GM23338 (cell line): ENCODE data around the gene LRP4. TPM values are rescaled to one million over a fixed set of nuclear protein-coding genes. Genes with fewer than 3 reads are reported as not detected.

Experiments
- ATAC-seq: fragments of 200-7000 bp; cut with Tn5 transposase; 3 replicates; pipeline ENCODE4 v1.9.1; 2020
- DNase-seq: peaks from one replicate; pipeline ENCODE4 v3.0.0-alpha.2; 2015; ENCODE audit warnings: low spot score
- H2AFZ ChIP-seq: fragments of 200-600 bp; sonication (generic); 2 replicates; pipeline ENCODE4 v1.8.0; 2016; ENCODE audit warnings: antibody characterized with exemption, mild to moderate bottlenecking, moderate library complexity
- H3F3A ChIP-seq: fragments of 200-600 bp; sonication (generic); replicated peaks from 2 replicates; pipeline ENCODE4 v1.8.0; 2017; ENCODE audit warnings: antibody characterized with exemption, mixed run types, low read depth
- H3K27ac ChIP-seq: fragments of 200-600 bp; sonication (generic); 2 replicates; pipeline ENCODE4 v1.6.1; 2016; ENCODE audit warnings: low read depth
- H3K27me3 ChIP-seq: fragments of 200-600 bp; sonication (generic); 2 replicates; pipeline ENCODE4 v1.8.0; 2016; ENCODE audit warnings: mild to moderate bottlenecking, mixed run types, moderate library complexity; ENCODE audit not compliant: insufficient read depth
- H3K36me3 ChIP-seq: fragments of 200-600 bp; sonication (generic); 2 replicates; pipeline ENCODE4 v1.8.0; 2016; ENCODE audit warnings: mild to moderate bottlenecking; ENCODE audit not compliant: insufficient read depth
- H3K4me1 ChIP-seq: fragments of 200-600 bp; sonication (generic); 2 replicates; pipeline ENCODE4 v1.8.0; 2016; ENCODE audit warnings: mild to moderate bottlenecking, moderate library complexity; ENCODE audit not compliant: insufficient read depth
- H3K4me2 ChIP-seq: fragments of 200-600 bp; sonication (generic); 2 replicates; pipeline ENCODE4 v1.7.1; 2017; ENCODE audit warnings: mixed run types
- H3K4me3 ChIP-seq: fragments of 200-600 bp; sonication (generic); 2 replicates; pipeline ENCODE4 v1.6.1; 2016; ENCODE audit warnings: mixed run types
- H3K79me2 ChIP-seq: fragments of 200-600 bp; sonication (generic); replicated peaks from 2 replicates; pipeline ENCODE4 v1.8.0; 2017; ENCODE audit warnings: mild to moderate bottlenecking; ENCODE audit not compliant: insufficient read depth
- H3K9me2 ChIP-seq: fragments of 200-600 bp; sonication (generic); 2 replicates; pipeline ENCODE4 v1.8.0; 2017; ENCODE audit not compliant: insufficient read depth
- H4K20me1 ChIP-seq: fragments of 200-600 bp; sonication (generic); replicated peaks from 2 replicates; pipeline ENCODE4 v1.8.0; 2017; ENCODE audit warnings: mild to moderate bottlenecking; ENCODE audit not compliant: insufficient read depth
- H3K27ac Mint-ChIP-seq: 2 replicates; pipeline ENCODE4 v1.8.0; 2020; ENCODE audit warnings: inconsistent platforms, mild to moderate bottlenecking, moderate library complexity, mixed read lengths
- H3K27me3 Mint-ChIP-seq: 3 replicates; pipeline ENCODE4 v1.8.0; 2022; ENCODE audit warnings: low read depth, mild to moderate bottlenecking, moderate library complexity, mixed read lengths, inconsistent platforms; ENCODE audit not compliant: insufficient read depth, poor library complexity
- H3K36me3 Mint-ChIP-seq: 3 replicates; pipeline ENCODE4 v1.8.0; 2021; ENCODE audit warnings: low read depth, mild to moderate bottlenecking, inconsistent platforms, moderate library complexity, mixed read lengths
- H3K4me1 Mint-ChIP-seq: 3 replicates; pipeline ENCODE4 v1.8.0; 2020; ENCODE audit warnings: mild to moderate bottlenecking, inconsistent platforms, mixed read lengths
- H3K4me3 Mint-ChIP-seq: 3 replicates; pipeline ENCODE4 v1.8.0; 2021; ENCODE audit warnings: moderate library complexity, mild to moderate bottlenecking, inconsistent platforms, mixed read lengths
- H3K9me3 Mint-ChIP-seq: 3 replicates; pipeline ENCODE4 v1.8.0; 2020; ENCODE audit warnings: moderate library complexity, mild to moderate bottlenecking, inconsistent platforms, mixed read lengths
- CREB1 ChIP-seq: fragments of 250-450 bp; sonication (Bioruptor Pico); IDR thresholded peaks from 2 replicates; pipeline ENCODE4 v1.5.0; 2020; ENCODE audit warnings: low read depth, mild to moderate bottlenecking, moderate library complexity
- CTCF ChIP-seq, 2 experiments: fragments of 200-600 bp in 1 of 2; sonication (generic) in 1 of 2; conservative IDR thresholded peaks; 2 replicates each; pipeline versions ENCODE4 v1.5.1 to v1.6.1; 2016 to 2017; ENCODE audit warnings: antibody characterized with exemption in 2 of 2, low read depth in 2 of 2, mild to moderate bottlenecking in 2 of 2, moderate library complexity in 1 of 2
- ETS1 ChIP-seq: IDR thresholded peaks from 2 replicates; pipeline ENCODE4 v1.6.1; 2016; ENCODE audit warnings: antibody characterized with exemption
- EZH2 ChIP-seq: fragments of 200-600 bp; sonication (generic); IDR thresholded peaks from one replicate; pipeline ENCODE4 v1.8.0; 2017; ENCODE audit warnings: antibody characterized with exemption, mild to moderate bottlenecking, low read depth; ENCODE audit not compliant: unreplicated experiment
- EZH2phosphoT487 ChIP-seq: fragments of 200-600 bp; sonication (generic); IDR thresholded peaks from one replicate; pipeline ENCODE4 v1.8.1; 2018; ENCODE audit warnings: antibody characterized with exemption; ENCODE audit not compliant: unreplicated experiment
- JUNB ChIP-seq: IDR thresholded peaks from one replicate; pipeline ENCODE4 v1.6.1; 2016; ENCODE audit warnings: antibody characterized with exemption; ENCODE audit not compliant: unreplicated experiment
- NANOG ChIP-seq: IDR thresholded peaks from 2 replicates; pipeline ENCODE4 v1.6.1; 2016; ENCODE audit warnings: antibody characterized with exemption, borderline replicate concordance
- POLR2AphosphoS5 ChIP-seq: IDR thresholded peaks from 2 replicates; pipeline ENCODE4 v1.6.1; 2016; ENCODE audit warnings: antibody characterized with exemption, low read depth
- STAT1 ChIP-seq: IDR thresholded peaks from one replicate; pipeline ENCODE4 v1.6.1; 2016; ENCODE audit warnings: antibody characterized with exemption; ENCODE audit not compliant: unreplicated experiment
- ZNF114 ChIP-seq: fragments of 250-450 bp; sonication (Bioruptor Pico); IDR thresholded peaks from 2 replicates; pipeline ENCODE4 v1.5.0; 2020; ENCODE audit warnings: mild to moderate bottlenecking, moderate library complexity
- ZNF331 ChIP-seq: fragments of 250-450 bp; sonication (Bioruptor Pico); IDR thresholded peaks from 2 replicates; pipeline ENCODE4 v1.5.0; 2020; ENCODE audit warnings: low read depth, mild to moderate bottlenecking, moderate library complexity
- ZNF462 ChIP-seq: fragments of 250-450 bp; sonication (Bioruptor Pico); IDR thresholded peaks from 2 replicates; pipeline ENCODE4 v1.5.0; 2020; ENCODE audit warnings: mild to moderate bottlenecking, moderate library complexity
- polyA plus RNA-seq: library from polyadenylated mRNA; unstranded; fragments of >200 nt; fragmentation: Nextera tagmentation; extraction: Ambion mirVana; gene quantifications from 2 replicates; pipeline ENCODE4 v1.2.1, GENCODE V29; 2016
- total RNA-seq: library from RNA; depleted of rRNA; stranded (reverse); fragments of >200 nt; shearing (Covaris generic); gene quantifications from 2 replicates; pipeline ENCODE4 v1.2.3, GENCODE V29; 2014
- TF ChIP-seq, protein P1 (sequence below): IDR thresholded peaks from one replicate; pipeline ENCODE4 v1.6.1; 2018; ENCODE audit warnings: antibody characterized with exemption; ENCODE audit not compliant: unreplicated experiment

LRP4 gene
- total and polyA plus RNA-seq, 2 experiments from 2014 or later = 6.0 to 18.4 TPM

GRCh38 chr11:46876471-46876870 is 41.9 kb downstream of the LRP4 start:
- Histone ChIP-seq H3K4me1 (no peaks in the 10 kb centered on the region), H3K36me3 (peaks cover 10% of the 10 kb centered on the region), H3K4me3 (no peak overlapping the region), H4K20me1 (0 out of 2 replicates have a peak, but pooled peaks cover 5% of the 10 kb centered on the region), H3F3A (no peaks in the 10 kb centered on the region), H3K4me2 (no peak overlapping the region), H3K27me3 (no peaks in the 10 kb centered on the region), H2AFZ (no peak overlapping the region), H3K27ac (no peak overlapping the region), H3K79me2 (no peaks in the 10 kb centered on the region), H3K9me2 (no peaks in the 10 kb centered on the region)
- TF ChIP-seq CTCF (conservative IDR thresholded peaks at IDR 0.05; ENCODE audit: low read depth in 2 of 2) = no peak
- no peak for TF ChIP-seq EZH2phosphoT487
- TF ChIP-seq EZH2 = no peak
- TF ChIP-seq, protein P1, sequence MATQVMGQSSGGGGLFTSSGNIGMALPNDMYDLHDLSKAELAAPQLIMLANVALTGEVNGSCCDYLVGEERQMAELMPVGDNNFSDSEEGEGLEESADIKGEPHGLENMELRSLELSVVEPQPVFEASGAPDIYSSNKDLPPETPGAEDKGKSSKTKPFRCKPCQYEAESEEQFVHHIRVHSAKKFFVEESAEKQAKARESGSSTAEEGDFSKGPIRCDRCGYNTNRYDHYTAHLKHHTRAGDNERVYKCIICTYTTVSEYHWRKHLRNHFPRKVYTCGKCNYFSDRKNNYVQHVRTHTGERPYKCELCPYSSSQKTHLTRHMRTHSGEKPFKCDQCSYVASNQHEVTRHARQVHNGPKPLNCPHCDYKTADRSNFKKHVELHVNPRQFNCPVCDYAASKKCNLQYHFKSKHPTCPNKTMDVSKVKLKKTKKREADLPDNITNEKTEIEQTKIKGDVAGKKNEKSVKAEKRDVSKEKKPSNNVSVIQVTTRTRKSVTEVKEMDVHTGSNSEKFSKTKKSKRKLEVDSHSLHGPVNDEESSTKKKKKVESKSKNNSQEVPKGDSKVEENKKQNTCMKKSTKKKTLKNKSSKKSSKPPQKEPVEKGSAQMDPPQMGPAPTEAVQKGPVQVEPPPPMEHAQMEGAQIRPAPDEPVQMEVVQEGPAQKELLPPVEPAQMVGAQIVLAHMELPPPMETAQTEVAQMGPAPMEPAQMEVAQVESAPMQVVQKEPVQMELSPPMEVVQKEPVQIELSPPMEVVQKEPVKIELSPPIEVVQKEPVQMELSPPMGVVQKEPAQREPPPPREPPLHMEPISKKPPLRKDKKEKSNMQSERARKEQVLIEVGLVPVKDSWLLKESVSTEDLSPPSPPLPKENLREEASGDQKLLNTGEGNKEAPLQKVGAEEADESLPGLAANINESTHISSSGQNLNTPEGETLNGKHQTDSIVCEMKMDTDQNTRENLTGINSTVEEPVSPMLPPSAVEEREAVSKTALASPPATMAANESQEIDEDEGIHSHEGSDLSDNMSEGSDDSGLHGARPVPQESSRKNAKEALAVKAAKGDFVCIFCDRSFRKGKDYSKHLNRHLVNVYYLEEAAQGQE = no peak
- TF ChIP-seq POLR2AphosphoS5 = no peak
- TF ChIP-seq ZNF462 = no peak
- TF ChIP-seq CREB1 (CRISPR knock-in tag) = no peak
- no peak for TF ChIP-seq JUNB
- TF ChIP-seq ZNF331 (CRISPR knock-in tag) = no peak
- TF ChIP-seq STAT1 = no peak
- TF ChIP-seq ZNF114 (CRISPR knock-in tag) = no peak
- TF ChIP-seq ETS1 = no peak
- no peak for TF ChIP-seq NANOG
- ATAC-seq (no peak), DNase-seq (no peak)
- Mint-ChIP-seq H3K27ac (no peak overlapping the region), H3K36me3 (peaks cover 69% of the 10 kb centered on the region), H3K9me3 (no peaks in the 10 kb centered on the region), H3K27me3 (no peaks in the 10 kb centered on the region), H3K4me1 (no peaks in the 10 kb centered on the region), H3K4me3 (no peak overlapping the region)
